Measurements from ENCODE around the gene SPATA19. TPM values are rescaled to one million over a fixed set of nuclear protein-coding genes. Genes with fewer than 3 reads are reported as not detected.

SPATA19 gene
- total and polyA plus RNA-seq, 2 of the 4 experiments (the other 2 are of a cell fraction), result not detected

- Histone ChIP-seq H4K5ac (ENCODE audit: low read depth, low read length) (no peak overlapping the region), H3K4me3 (ENCODE audit: insufficient read depth, low read depth, low read length) (no peak overlapping the region), H4K20me1 (ENCODE audit: insufficient read depth, low read length) (no peaks in the 10 kb centered on the region), H2AK9ac (replicated peaks; ENCODE audit: low read depth, low read length, poor library complexity) (no peak overlapping the region), H3K9me3 (ENCODE audit: control insufficient read depth, insufficient read depth, low read length) (peaks cover 52% of the 10 kb centered on the region), H3K9ac (ENCODE audit: low read depth, low read length) (no peak overlapping the region), H3K79me1 (ENCODE audit: low read depth in 1 of 2, low read length in 2 of 2) (no peaks in the 10 kb centered on the region), H4K8ac (ENCODE audit: low read depth in 2 of 2, low read length in 2 of 2) (no peak overlapping the region), H2AFZ (replicated peaks; ENCODE audit: low read length, poor library complexity) (no peak overlapping the region), H3K9me1 (ENCODE audit: insufficient read depth, low read length) (no peaks in the 10 kb centered on the region), H3K56ac (ENCODE audit: extremely low read depth, insufficient read depth, low read length) (no peak overlapping the region), H4K91ac (ENCODE audit: insufficient read depth, low read depth, low read length) (no peak overlapping the region), H2BK15ac (ENCODE audit: low read depth, low read length) (no peak overlapping the region), H3K4ac (ENCODE audit: low read depth, low read length) (no peak overlapping the region), H2BK120ac (ENCODE audit: low read depth, low read length) (no peak overlapping the region), H3K27ac (ENCODE audit: insufficient read depth, low read length) (no peak overlapping the region), H2AK5ac (ENCODE audit: low read depth, low read length) (no peak overlapping the region), H3K23ac (ENCODE audit: low read depth, low read length) (no peak overlapping the region), H3K4me2 (ENCODE audit: low read depth, low read length) (no peak overlapping the region), H3K14ac (replicated peaks; ENCODE audit: low read depth, low read length) (no peak overlapping the region), H2BK20ac (ENCODE audit: low read depth, low read length) (no peak overlapping the region), H2BK5ac (ENCODE audit: low read depth, low read length, poor library complexity, severe bottlenecking) (no peak overlapping the region), H3K4me1 (ENCODE audit: control insufficient read depth, insufficient read depth, low read length) (no peaks in the 10 kb centered on the region), H3K27me3 (ENCODE audit: control insufficient read depth, insufficient read depth, low read length) (no peaks in the 10 kb centered on the region), H3K18ac (ENCODE audit: low read depth, low read length) (no peak overlapping the region), H3K36me3 (ENCODE audit: control insufficient read depth, insufficient read depth, low read length) (no peaks in the 10 kb centered on the region)
- ATAC-seq (ENCODE audit: low read depth), result no peak
- ChIA-PET POLR2A (ENCODE audit: unreplicated experiment) (no interaction called here), CTCF (no interaction called here)
- intact Hi-C loops (cut with micrococcal nuclease), result no loop called here
- 56% methylated on average over 2 of the region's 4 CpGs; no CpG with 5 or more reads in 1 of the 2 experiments for WGBS, 2 experiments (ENCODE audit: extremely low coverage in 2 of 2, insufficient read length in 1 of 2)
- TF ChIP-seq RAD21 (IDR thresholded peaks at IDR 0.05; ENCODE audit: low read length) (no peak), POLR2A (IDR thresholded peaks at IDR 0.05; ENCODE audit: low read depth, low read length) (no peak), CEBPB (IDR thresholded peaks at IDR 0.05; ENCODE audit: low read depth, low read length) (no peak), RFX5 (IDR thresholded peaks at IDR 0.05; ENCODE audit: low read depth, low read length) (no peak), USF2 (IDR thresholded peaks at IDR 0.05; ENCODE audit: low read depth, low read length) (no peak)
- TF ChIP-seq, protein P1, sequence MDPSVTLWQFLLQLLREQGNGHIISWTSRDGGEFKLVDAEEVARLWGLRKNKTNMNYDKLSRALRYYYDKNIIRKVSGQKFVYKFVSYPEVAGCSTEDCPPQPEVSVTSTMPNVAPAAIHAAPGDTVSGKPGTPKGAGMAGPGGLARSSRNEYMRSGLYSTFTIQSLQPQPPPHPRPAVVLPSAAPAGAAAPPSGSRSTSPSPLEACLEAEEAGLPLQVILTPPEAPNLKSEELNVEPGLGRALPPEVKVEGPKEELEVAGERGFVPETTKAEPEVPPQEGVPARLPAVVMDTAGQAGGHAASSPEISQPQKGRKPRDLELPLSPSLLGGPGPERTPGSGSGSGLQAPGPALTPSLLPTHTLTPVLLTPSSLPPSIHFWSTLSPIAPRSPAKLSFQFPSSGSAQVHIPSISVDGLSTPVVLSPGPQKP (IDR thresholded peaks at IDR 0.05; ENCODE audit: borderline replicate concordance, low read depth, low read length), result no peak
- dilution Hi-C loops (cut with HindIII; ENCODE audit: low sequenced_read_pairs, unreplicated experiment), result no loop called here
- no peak for DNase-seq
- in situ Hi-C loops (cut with MboI; ENCODE audit: low sequenced_read_pairs), result no loop called here
- no TSS peak for BruUV-seq (replicated peaks)
Observed at GRCh38 chr11:133826866-133827265, 18.4 kb downstream of the SPATA19 start.
